ENCODE results near the gene HUNK.

Gene HUNK

GRCh38 chr21:31983554-31983953 lies 110.7 kb downstream of the HUNK start:
- 91 to 93% methylated on average over 8 of the region's 8 CpGs for WGBS, 2 experiments (ENCODE audit: insufficient coverage in 2 of 2)
- no peak overlapping the region for H3K4me3 ChIP-seq (ENCODE audit: extremely low read depth, insufficient read depth, low read length, poor library complexity, severe bottlenecking)
- H3K27ac ChIP-seq (ENCODE audit: low read depth, low read length, severe bottlenecking), result no peak overlapping the region
- H3K9me3 ChIP-seq (ENCODE audit: control insufficient read depth, low read length), result no peaks in the 10 kb centered on the region
- peaks cover 20% of the 10 kb centered on the region for H3K36me3 ChIP-seq (ENCODE audit: control insufficient read depth, insufficient read depth, low read length)
- H3K4me1 ChIP-seq (ENCODE audit: control insufficient read depth, insufficient read depth, low read length, poor library complexity, severe bottlenecking), result peaks cover under 1% of the 10 kb centered on the region

DNA sequence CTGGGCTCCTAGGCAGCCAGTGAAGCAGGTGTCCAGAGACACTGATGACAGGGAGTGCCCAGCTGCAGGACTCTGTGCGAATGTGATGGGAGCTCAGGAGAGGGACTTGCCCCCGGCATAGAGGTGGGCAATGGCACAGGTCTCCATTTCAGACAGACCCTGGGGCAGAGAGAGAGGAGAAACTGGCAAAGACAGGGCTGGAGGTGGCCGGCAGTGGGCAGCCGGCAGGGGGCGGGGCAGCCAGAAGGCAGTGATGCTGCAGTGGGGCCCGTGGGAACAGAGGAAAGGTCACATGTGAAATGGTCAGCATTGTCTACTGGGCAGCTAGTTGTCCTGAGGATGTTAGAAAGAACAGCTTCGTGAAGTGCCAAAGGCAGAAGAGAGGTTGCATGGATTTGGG lies 112.6 kb downstream of the HUNK start:
- 87 to 88% methylated on average over 6 to 7 of the region's 7 CpGs for WGBS, 2 experiments (ENCODE audit: insufficient coverage in 2 of 2)
- H3K4me1 ChIP-seq (ENCODE audit: control insufficient read depth, insufficient read depth, low read length, poor library complexity, severe bottlenecking), result peaks cover 4% of the 10 kb centered on the region
- H3K36me3 ChIP-seq (ENCODE audit: control insufficient read depth, insufficient read depth, low read length), result peaks cover 26% of the 10 kb centered on the region
- H3K9me3 ChIP-seq (ENCODE audit: control insufficient read depth, low read length), result no peaks in the 10 kb centered on the region
- H3K27ac ChIP-seq (ENCODE audit: low read depth, low read length, severe bottlenecking), result no peak overlapping the region
- H3K4me3 ChIP-seq (ENCODE audit: extremely low read depth, insufficient read depth, low read length, poor library complexity, severe bottlenecking), result no peak overlapping the region

DNA sequence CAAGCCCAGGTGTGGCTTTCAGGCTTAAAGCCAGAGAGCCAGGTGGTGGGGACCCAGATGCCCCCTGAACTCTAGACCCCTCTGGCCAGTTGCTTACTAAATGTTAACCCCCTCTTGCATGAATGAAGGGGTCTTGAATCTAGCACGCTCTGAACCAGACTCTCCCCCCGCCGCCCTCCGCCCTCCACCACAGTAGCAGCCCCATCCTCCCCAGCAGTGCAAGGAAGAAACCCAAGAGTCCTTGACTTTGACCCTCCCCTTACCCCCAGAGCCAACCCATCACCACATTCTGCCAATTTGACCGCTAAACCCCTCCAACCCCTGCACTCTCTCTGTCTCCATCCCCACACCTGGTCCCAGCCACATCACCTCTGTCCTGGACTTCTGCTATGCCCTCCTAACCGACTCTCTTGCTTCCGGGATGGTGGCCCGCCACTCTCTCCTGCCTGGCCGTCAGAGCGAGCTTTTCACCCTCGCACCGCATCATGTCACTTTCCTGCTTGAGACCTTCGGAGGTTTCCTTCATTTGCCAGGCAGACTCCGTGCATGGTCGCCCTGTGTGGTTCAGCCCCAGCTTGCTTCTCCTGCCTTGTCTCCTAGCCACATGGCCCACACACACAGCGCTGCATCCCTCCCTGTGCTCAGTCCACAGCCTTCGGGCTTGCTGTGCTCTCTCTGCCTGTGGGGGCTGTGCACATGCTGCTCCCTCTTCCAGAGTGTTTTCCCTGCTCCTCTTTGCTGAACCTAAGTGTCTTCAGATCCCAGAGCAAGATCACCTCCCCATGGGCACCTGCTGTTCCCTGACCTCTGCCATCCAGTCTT lies 113.4 kb downstream of the HUNK start:
- Histone ChIP-seq H3K9me3 (ENCODE audit: control insufficient read depth, low read length) (no peaks in the 10 kb centered on the region), H3K4me1 (ENCODE audit: control insufficient read depth, insufficient read depth, low read length, poor library complexity, severe bottlenecking) (peaks cover 4% of the 10 kb centered on the region), H3K36me3 (ENCODE audit: control insufficient read depth, insufficient read depth, low read length) (peaks cover 23% of the 10 kb centered on the region), H3K27ac (ENCODE audit: low read depth, low read length, severe bottlenecking) (no peak overlapping the region), H3K4me3 (ENCODE audit: extremely low read depth, insufficient read depth, low read length, poor library complexity, severe bottlenecking) (no peak overlapping the region)
- 94 to 95% methylated on average over 12 to 17 of the region's 17 CpGs for WGBS, 2 experiments (ENCODE audit: insufficient coverage in 2 of 2)

DNA sequence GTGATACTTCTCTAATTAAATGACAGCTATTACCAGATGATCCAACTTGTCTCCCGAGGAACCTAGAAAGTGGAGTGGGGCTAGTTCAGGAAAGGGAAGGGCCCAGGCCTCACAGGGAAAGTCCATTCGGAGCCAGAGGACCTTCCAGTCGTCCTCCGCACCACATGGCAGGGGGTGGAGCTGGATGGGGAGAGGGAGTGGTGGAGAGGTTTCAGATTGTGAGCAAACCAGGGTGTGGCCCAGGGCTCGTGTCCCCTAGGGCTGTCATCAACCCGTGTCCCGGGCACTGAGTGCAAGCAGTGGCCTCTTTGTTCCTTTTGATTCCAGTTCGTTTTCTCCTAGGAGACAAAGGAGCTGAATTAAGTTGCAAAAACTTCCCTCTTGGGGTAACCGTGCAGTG lies 114.9 kb downstream of the HUNK start:
- WGBS, 2 experiments (ENCODE audit: insufficient coverage in 2 of 2), result 70 to 78% methylated on average over 6 to 7 of the region's 9 CpGs
- H3K27ac ChIP-seq (ENCODE audit: low read depth, low read length, severe bottlenecking), result no peak overlapping the region
- H3K4me1 ChIP-seq (ENCODE audit: control insufficient read depth, insufficient read depth, low read length, poor library complexity, severe bottlenecking), result peaks cover 4% of the 10 kb centered on the region
- H3K4me3 ChIP-seq (ENCODE audit: extremely low read depth, insufficient read depth, low read length, poor library complexity, severe bottlenecking), result no peak overlapping the region
- no peaks in the 10 kb centered on the region for H3K9me3 ChIP-seq (ENCODE audit: control insufficient read depth, low read length)
- peaks cover 28% of the 10 kb centered on the region for H3K36me3 ChIP-seq (ENCODE audit: control insufficient read depth, insufficient read depth, low read length)

GRCh38 chr21:31988492-31989290 lies 115.9 kb downstream of the HUNK start:
- Histone ChIP-seq H3K9me3 (ENCODE audit: control insufficient read depth, low read length) (no peaks in the 10 kb centered on the region), H3K4me1 (ENCODE audit: control insufficient read depth, insufficient read depth, low read length, poor library complexity, severe bottlenecking) (peaks cover 4% of the 10 kb centered on the region), H3K27ac (ENCODE audit: low read depth, low read length, severe bottlenecking) (no peak overlapping the region), H3K36me3 (ENCODE audit: control insufficient read depth, insufficient read depth, low read length) (peaks cover 21% of the 10 kb centered on the region), H3K4me3 (ENCODE audit: extremely low read depth, insufficient read depth, low read length, poor library complexity, severe bottlenecking) (no peak overlapping the region)
- WGBS, 2 experiments (ENCODE audit: insufficient coverage in 2 of 2), result 86 to 87% methylated on average over 4 of the region's 4 CpGs

GRCh38 chr21:31991356-31992331 lies 118.8 kb downstream of the HUNK start:
- no peak overlapping the region for H3K4me3 ChIP-seq (ENCODE audit: extremely low read depth, insufficient read depth, low read length, poor library complexity, severe bottlenecking)
- peaks cover 21% of the 10 kb centered on the region for H3K36me3 ChIP-seq (ENCODE audit: control insufficient read depth, insufficient read depth, low read length)
- H3K27ac ChIP-seq (ENCODE audit: low read depth, low read length, severe bottlenecking), result no peak overlapping the region
- H3K9me3 ChIP-seq (ENCODE audit: control insufficient read depth, low read length), result no peaks in the 10 kb centered on the region
- 92 to 94% methylated on average over 11 to 16 of the region's 17 CpGs for WGBS, 2 experiments (ENCODE audit: insufficient coverage in 2 of 2)
- H3K4me1 ChIP-seq (ENCODE audit: control insufficient read depth, insufficient read depth, low read length, poor library complexity, severe bottlenecking), result peaks cover 4% of the 10 kb centered on the region

- WGBS, 2 experiments (ENCODE audit: insufficient coverage in 2 of 2), result 92 to 96% methylated on average over 11 of the region's 11 CpGs
- H3K36me3 ChIP-seq (ENCODE audit: control insufficient read depth, insufficient read depth, low read length), result peaks cover 25% of the 10 kb centered on the region
- no peaks in the 10 kb centered on the region for H3K9me3 ChIP-seq (ENCODE audit: control insufficient read depth, low read length)
- peaks cover 4% of the 10 kb centered on the region for H3K4me1 ChIP-seq (ENCODE audit: control insufficient read depth, insufficient read depth, low read length, poor library complexity, severe bottlenecking)
- no peak overlapping the region for H3K27ac ChIP-seq (ENCODE audit: low read depth, low read length, severe bottlenecking)
- H3K4me3 ChIP-seq (ENCODE audit: extremely low read depth, insufficient read depth, low read length, poor library complexity, severe bottlenecking), result no peak overlapping the region
Observed at GRCh38 chr21:31992391-31992790, 119.6 kb downstream of the HUNK start.

GRCh38 chr21:31993826-31994825 lies 121.3 kb downstream of the HUNK start:
- no peak overlapping the region for H3K4me3 ChIP-seq (ENCODE audit: extremely low read depth, insufficient read depth, low read length, poor library complexity, severe bottlenecking)
- no peaks in the 10 kb centered on the region for H3K9me3 ChIP-seq (ENCODE audit: control insufficient read depth, low read length)
- H3K36me3 ChIP-seq (ENCODE audit: control insufficient read depth, insufficient read depth, low read length), result peaks cover 34% of the 10 kb centered on the region
- 93 to 98% methylated on average over 6 of the region's 10 CpGs for WGBS, 2 experiments (ENCODE audit: insufficient coverage in 2 of 2)
- H3K4me1 ChIP-seq (ENCODE audit: control insufficient read depth, insufficient read depth, low read length, poor library complexity, severe bottlenecking), result no peaks in the 10 kb centered on the region
- no peak overlapping the region for H3K27ac ChIP-seq (ENCODE audit: low read depth, low read length, severe bottlenecking)

- Histone ChIP-seq H3K4me3 (ENCODE audit: extremely low read depth, insufficient read depth, low read length, poor library complexity, severe bottlenecking) (no peak overlapping the region), H3K36me3 (ENCODE audit: control insufficient read depth, insufficient read depth, low read length) (peaks cover 37% of the 10 kb centered on the region), H3K4me1 (ENCODE audit: control insufficient read depth, insufficient read depth, low read length, poor library complexity, severe bottlenecking) (no peaks in the 10 kb centered on the region), H3K27ac (ENCODE audit: low read depth, low read length, severe bottlenecking) (no peak overlapping the region), H3K9me3 (ENCODE audit: control insufficient read depth, low read length) (no peaks in the 10 kb centered on the region)
- WGBS, 2 experiments (ENCODE audit: insufficient coverage in 2 of 2), result 92 to 96% methylated on average over 4 of the region's 4 CpGs
Observed at GRCh38 chr21:31997191-31997590, 124.4 kb downstream of the HUNK start.
